HG03521 (cell line): ENCODE measurements around the gene CNOT10.
"Not testable (repeated sequence)": the region's sequence is repeated elsewhere in the genome, so short reads cannot be mapped to it uniquely, and the experiment has no call there.

Experiments used
- ATAC-seq: cut with Tn5 transposase; IDR thresholded peaks from one replicate; pipeline ENCODE4 v1.9.1; 2021; ENCODE audit warnings: mild to moderate bottlenecking, moderate library complexity; ENCODE audit not compliant: unreplicated experiment

Gene CNOT10

GRCh38 chr3:32684800-32685542 lies at the start of gene CNOT10:
Gene CNOT10, plus strand, starts transcription at chr3:32685188. Its CDS starts 273 bp downstream, at chr3:32685461.
- peak; percentile 98 for ATAC-seq

GRCh38 chr3:32640939-32641338 lies 44.0 kb upstream of the CNOT10 start:
- no peak for ATAC-seq

- ATAC-seq = no peak
These were observed 43.6 kb upstream of the CNOT10 start for GRCh38 chr3:32641356-32641755.

- no peak for ATAC-seq
These were observed 41.6 kb upstream of the CNOT10 start for GRCh38 chr3:32643354-32643753.

GRCh38 chr3:32643816-32644215 lies 41.2 kb upstream of the CNOT10 start:
- ATAC-seq = no peak

GRCh38 chr3:32644380-32644779 lies 40.6 kb upstream of the CNOT10 start:
- ATAC-seq = no peak

- ATAC-seq = no peak
These were observed 38.2 kb upstream of the CNOT10 start for GRCh38 chr3:32646761-32647160.

- not testable (repeated sequence) for ATAC-seq
These were observed 32.5 kb upstream of the CNOT10 start for GRCh38 chr3:32652337-32653100.

GRCh38 chr3:32655167-32655566 lies 29.8 kb upstream of the CNOT10 start:
- no peak for ATAC-seq

- ATAC-seq = no peak
These were observed 24.4 kb upstream of the CNOT10 start for GRCh38 chr3:32660634-32661033.

- ATAC-seq = no peak
These were observed 22.3 kb upstream of the CNOT10 start for GRCh38 chr3:32662647-32663046.

GRCh38 chr3:32664630-32665075 lies 20.3 kb upstream of the CNOT10 start:
- not testable (repeated sequence) for ATAC-seq

- ATAC-seq = no peak
These were observed 17.9 kb upstream of the CNOT10 start for GRCh38 chr3:32667072-32667582.

GRCh38 chr3:32669226-32669625 lies 15.8 kb upstream of the CNOT10 start:
- ATAC-seq = not testable (repeated sequence)

GRCh38 chr3:32673730-32674129 lies 11.3 kb upstream of the CNOT10 start:
- ATAC-seq = not testable (repeated sequence)

- ATAC-seq = no peak
These were observed 9.8 kb upstream of the CNOT10 start for GRCh38 chr3:32675164-32675563.

- ATAC-seq = no peak
These were observed 9.3 kb upstream of the CNOT10 start for GRCh38 chr3:32675650-32676049.

- ATAC-seq = no peak
These were observed 3.2 kb upstream of the CNOT10 start for GRCh38 chr3:32681811-32682210.

GRCh38 chr3:32684029-32684799 lies 774 bp upstream of the CNOT10 start:
- ATAC-seq = no peak

- ATAC-seq = peak; percentile 4
These were observed 676 bp downstream of the CNOT10 start for GRCh38 chr3:32685543-32686185.

- ATAC-seq = no peak
These were observed 1.7 kb downstream of the CNOT10 start for GRCh38 chr3:32686713-32687112.
